ENCODE results near the gene MAP4K1.

DNA sequence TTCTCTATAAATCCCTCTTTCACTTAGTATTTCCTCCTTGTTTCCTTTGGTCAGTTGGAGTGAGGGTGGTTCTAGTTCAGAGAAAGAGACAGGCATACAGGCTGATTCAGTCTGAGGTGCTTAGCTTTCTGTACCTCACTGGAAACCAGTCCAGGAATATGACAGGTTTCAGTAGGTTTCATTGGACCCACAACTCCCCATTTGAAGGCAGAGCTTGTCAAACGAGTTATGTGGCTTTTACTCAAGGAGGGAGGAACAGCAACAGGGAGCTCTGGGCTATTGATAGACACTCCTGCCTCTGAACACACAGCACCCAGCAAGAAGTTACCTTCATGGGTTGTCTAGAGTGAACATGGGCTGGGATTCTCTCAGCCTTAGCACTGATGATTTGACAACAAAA, 44.2 kb upstream of the MAP4K1 start:
- TF ChIP-seq, protein P1, sequence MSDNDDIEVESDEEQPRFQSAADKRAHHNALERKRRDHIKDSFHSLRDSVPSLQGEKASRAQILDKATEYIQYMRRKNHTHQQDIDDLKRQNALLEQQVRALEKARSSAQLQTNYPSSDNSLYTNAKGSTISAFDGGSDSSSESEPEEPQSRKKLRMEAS (IDR thresholded peaks at IDR 0.05): no peak
- TF ChIP-seq RFX5 (IDR thresholded peaks at IDR 0.05; ENCODE audit: low read depth, low read length) (no peak), ZNF407 (CRISPR knock-in tag; IDR thresholded peaks at IDR 0.05; ENCODE audit: not compliant biosample characterization) (no peak)

Measured in HepG2 (cell line).